K562 (cell line): ENCODE data around the gene PNCK. TPM values are rescaled to one million over a fixed set of nuclear protein-coding genes. Genes with fewer than 3 reads are reported as not detected.

Experiments used
- ATAC-seq: fragments of 200-7000 bp; cut with Tn5 transposase; 3 replicates; pipeline ENCODE4 v1.9.1; 2020; ENCODE audit warnings: moderate library complexity
- BruUV-seq: library from RNA; stranded (reverse); fragments of 400-500 nt; replicated peaks from 2 replicates; lab custom pipeline; 2021; lab: Mats Ljungman, UMichigan
- CTCF ChIA-PET: fragments of 300-600 bp; formaldehyde crosslinking; extraction: SDS; loops from one replicate; lab custom pipeline; 2021; ENCODE audit warnings: low intra/inter-chr PET ratio; lab: Yijun Ruan, JAX
- POLR2A ChIA-PET: fragments of 300-600, 350-650 bp; sonication (Branson Sonifier 250); formaldehyde crosslinking; extraction: SDS; loops from one replicate; lab custom pipeline; 2021; ENCODE audit warnings: antibody characterized with exemption, inconsistent platforms; lab: Yijun Ruan, JAX
- DNase-seq, 4 experiments: peaks; one replicate each; pipeline versions ENCODE4 v3.0.0 to v3.0.0-alpha.2; 2011 to 2018; ENCODE audit warnings: low spot score in 3 of 4, mixed read lengths in 3 of 4; ENCODE audit errors: extremely low read depth in 1 of 4
- FAIRE-seq: peaks from 2 replicates; lab custom pipeline; 2011; peaks lifted over from hg19 to GRCh38; lab: Jason Lieb, UNC
- H2AFZ ChIP-seq: 2 replicates; pipeline ENCODE4 v1.6.0; 2011; ENCODE audit warnings: low read depth, low read length, control low read depth, inconsistent platforms
- H3K27ac ChIP-seq: fragments of 200-600 bp; 3 replicates; pipeline ENCODE4 v1.8.0; 2011; ENCODE audit warnings: low read depth, mild to moderate bottlenecking, control low read depth, inconsistent platforms, low read length, moderate library complexity, mixed read lengths; ENCODE audit errors: extremely low read depth
- H3K27me3 ChIP-seq, 2 experiments: fragments of 300-600 bp in 1 of 2; 2 replicates in 1 of 2; 3 replicates in 1 of 2; pipeline versions ENCODE4 v1.6.0 to v1.8.0; 2011; ENCODE audit warnings: inconsistent platforms in 2 of 2, low read length in 2 of 2, mild to moderate bottlenecking in 1 of 2, mixed read lengths in 1 of 2, moderate library complexity in 1 of 2; ENCODE audit not compliant: control insufficient read depth in 2 of 2, insufficient read depth in 2 of 2
- H3K36me3 ChIP-seq: fragments of 300-600 bp; 3 replicates; pipeline ENCODE4 v1.8.0; 2011; ENCODE audit warnings: mild to moderate bottlenecking, low read length, inconsistent platforms; ENCODE audit not compliant: control insufficient read depth, insufficient read depth
- H3K4me1 ChIP-seq, 2 experiments: fragments of 200-600 bp in 1 of 2; replicated peaks in 1 of 2; 2 replicates in 1 of 2; 3 replicates in 1 of 2; pipeline versions ENCODE4 v1.5.1 to v1.8.0; 2011; ENCODE audit warnings: inconsistent platforms in 2 of 2, low read length in 2 of 2, mild to moderate bottlenecking in 1 of 2, mixed read lengths in 1 of 2, moderate library complexity in 1 of 2; ENCODE audit not compliant: control insufficient read depth in 2 of 2, insufficient read depth in 2 of 2
- H3K4me2 ChIP-seq: 2 replicates; pipeline ENCODE4 v1.6.1; 2011; ENCODE audit warnings: low read length, control low read depth, inconsistent platforms, mixed read lengths; ENCODE audit not compliant: insufficient read depth
- H3K4me3 ChIP-seq: fragments of 200-600 bp; sonication (generic), shearing (Covaris generic); 2 replicates; pipeline ENCODE4 v1.5.1; 2016; ENCODE audit warnings: control low read depth, inconsistent platforms
- H3K79me2 ChIP-seq: fragments of 200-600 bp; 3 replicates; pipeline ENCODE4 v1.8.0; 2011; ENCODE audit warnings: low read length, inconsistent platforms; ENCODE audit not compliant: control insufficient read depth, insufficient read depth
- H3K9ac ChIP-seq, 2 experiments: 2 replicates each; pipeline versions ENCODE4 v1.6.0 to v1.6.1; 2011; ENCODE audit warnings: low read depth in 2 of 2, low read length in 2 of 2, control low read depth in 1 of 2, inconsistent platforms in 1 of 2, mild to moderate bottlenecking in 1 of 2, mixed read lengths in 1 of 2; ENCODE audit not compliant: insufficient read depth in 1 of 2
- H3K9me1 ChIP-seq: one replicate; pipeline ENCODE4 v1.6.0; 2011; ENCODE audit warnings: inconsistent platforms, mild to moderate bottlenecking, low read length, moderate library complexity; ENCODE audit not compliant: control insufficient read depth, insufficient read depth
- H3K9me3 ChIP-seq: replicated peaks from 2 replicates; pipeline ENCODE4 v1.5.1; 2011; ENCODE audit warnings: low read depth, low read length, inconsistent platforms; ENCODE audit not compliant: control insufficient read depth, insufficient read depth
- H4K20me1 ChIP-seq: replicated peaks from 2 replicates; pipeline ENCODE4 v1.6.1; 2011; ENCODE audit warnings: low read length, inconsistent platforms, mixed read lengths; ENCODE audit not compliant: control insufficient read depth, insufficient read depth
- CBFB ChIP-seq: sonication (generic); formaldehyde crosslinking; IDR thresholded peaks from 2 replicates; pipeline ENCODE4 v1.4.0; 2020; ENCODE audit warnings: mild to moderate bottlenecking, missing genetic modification reagents
- FOXK2 ChIP-seq, 2 experiments: fragments of 450-650 bp; IDR thresholded peaks in 1 of 2; conservative IDR thresholded peaks in 1 of 2; 2 replicates each; pipeline ENCODE4 v1.6.1; 2016; ENCODE audit warnings: low read depth in 2 of 2, mild to moderate bottlenecking in 1 of 2
- ILF3 ChIP-seq: fragments of 450-650 bp; IDR thresholded peaks from 2 replicates; pipeline ENCODE4 v1.6.1; 2018; ENCODE audit warnings: antibody characterized with exemption, mild to moderate bottlenecking, moderate library complexity, borderline replicate concordance
- KHSRP ChIP-seq: fragments of 450-650 bp; IDR thresholded peaks from 2 replicates; pipeline ENCODE4 v1.6.1; 2017
- KLF6 ChIP-seq: fragments of 250-450 bp; sonication (Bioruptor Pico); IDR thresholded peaks from 2 replicates; pipeline ENCODE4 v1.4.0; 2020; ENCODE audit warnings: mild to moderate bottlenecking, moderate library complexity, borderline replicate concordance
- NCOA6 ChIP-seq: fragments of 450-650 bp; IDR thresholded peaks from 2 replicates; pipeline ENCODE4 v1.6.1; 2017; ENCODE audit warnings: mild to moderate bottlenecking
- XRCC3 ChIP-seq: fragments of 450-650 bp; IDR thresholded peaks from 2 replicates; pipeline ENCODE4 v1.6.1; 2017; ENCODE audit warnings: mild to moderate bottlenecking, moderate library complexity
- ZNF274 ChIP-seq: IDR thresholded peaks from 2 replicates; pipeline ENCODE4 v1.6.1; 2011; ENCODE audit warnings: low read depth, mild to moderate bottlenecking, low read length, moderate library complexity, borderline replicate concordance
- ZNF282 ChIP-seq: sonication (generic); formaldehyde crosslinking; IDR thresholded peaks from 2 replicates; pipeline ENCODE4 v1.8.1; 2023; ENCODE audit warnings: missing genetic modification reagents
- ZSCAN29 ChIP-seq: fragments of 450-650 bp; IDR thresholded peaks from 2 replicates; pipeline ENCODE4 v1.6.1; 2017
- WGBS: fragments of 100-300 bp; shearing (Covaris generic); methylation state at CpG from one replicate; pipeline ENCODE4 v1.1.6; 2016; ENCODE audit warnings: low coverage, mixed read lengths; ENCODE audit not compliant: insufficient coverage; ENCODE audit errors: missing lambda C conversion rate; 5-methylcytosine and 5-hydroxymethylcytosine counted together
- in situ Hi-C: fragments of 300-500 bp; cut with MboI; formaldehyde crosslinking; loops from 4 replicates; pipeline ENCODE4 v1.15.0; 2018; ENCODE audit warnings: inconsistent platforms, mixed read lengths
- intact Hi-C: fragments of 100-400 bp; cut with micrococcal nuclease; formaldehyde crosslinking; loops from 2 replicates; pipeline ENCODE4 v1.14.2; 2022
- polyA plus RNA-seq, 8 experiments: library from polyadenylated mRNA; depleted of rRNA in 4 of 8; stranded (reverse) in 5 of 8; unstranded in 3 of 8; fragments of >200 nt; fragmentation: Nextera tagmentation in 2 of 8; fragmentation: Illumina TruSeq in 1 of 8; extraction: Ambion mirVana in 2 of 8; extraction: Trizol in 1 of 8; gene quantifications; 2 replicates each; pipeline versions ENCODE4 v1.2.1 to v1.2.3, GENCODE V29; 2011 to 2014; ENCODE audit warnings: inconsistent platforms in 1 of 8, missing spikeins in 1 of 8
- total RNA-seq, 7 experiments: library from RNA; depleted of rRNA in 6 of 7; stranded (reverse); fragments of >200 nt in 6 of 7; fragmentation: Illumina TruSeq in 2 of 7; extraction: Trizol in 2 of 7; gene quantifications; 2 replicates each; pipeline versions ENCODE4 v1.2.1 to v1.2.3, GENCODE V29; 2011 to 2021; ENCODE audit warnings: low replicate concordance in 1 of 7
- TF ChIP-seq, protein P1 (sequence below): fragments of 450-650 bp; IDR thresholded peaks from 2 replicates; pipeline ENCODE4 v1.6.1; 2016
- TF ChIP-seq, protein P2 (sequence below): fragments of 200-800 bp; sonication (Bioruptor generic); IDR thresholded peaks from 2 replicates; pipeline ENCODE4 v1.6.1; 2017; ENCODE audit warnings: missing genetic modification characterization, missing compliant biosample characterization
- TF ChIP-seq, protein P3 (sequence below): sonication (generic); formaldehyde crosslinking; IDR thresholded peaks from 2 replicates; pipeline ENCODE4 v1.4.0; 2020; ENCODE audit warnings: mild to moderate bottlenecking, missing genetic modification reagents

The PNCK gene
- total and polyA plus RNA-seq, 9 of the 15 experiments (the other 6 are each of a cell fraction or from before 2014, with no cell fraction given) = 0.13 to 7.5 (median 1.2) TPM; not detected in 1

DNA sequence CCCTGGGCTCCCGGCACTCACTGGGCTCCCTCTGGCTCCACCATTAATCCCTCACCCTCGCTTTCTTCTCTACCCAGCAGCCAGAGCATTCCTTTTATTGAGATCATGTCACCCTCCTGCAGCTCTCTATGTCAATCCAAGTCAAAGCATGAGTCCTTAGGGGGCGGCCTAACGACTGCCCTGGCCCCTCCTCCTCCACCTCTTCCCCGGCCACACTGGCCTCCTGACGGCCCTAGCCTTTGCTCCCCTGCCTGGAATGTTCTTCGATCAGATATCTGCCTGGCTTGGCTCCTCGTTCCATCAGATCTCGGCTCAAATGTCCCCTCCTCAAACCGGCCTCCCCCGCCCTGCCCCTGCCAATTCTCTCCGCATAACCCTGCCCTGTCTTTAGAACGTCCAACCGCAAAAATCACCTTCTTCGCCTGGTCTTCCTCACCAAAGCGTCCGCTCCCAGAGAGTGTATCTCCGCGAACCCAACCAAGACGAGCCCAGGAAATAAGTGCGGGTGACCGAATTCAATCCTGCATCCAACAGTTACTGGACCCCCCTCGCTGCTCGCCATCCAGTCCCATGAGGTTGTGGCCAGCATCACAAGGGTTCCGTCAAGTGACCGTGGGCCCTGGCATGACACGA lies 722 bp upstream of the PNCK start (continued):
- TF ChIP-seq, protein P1, sequence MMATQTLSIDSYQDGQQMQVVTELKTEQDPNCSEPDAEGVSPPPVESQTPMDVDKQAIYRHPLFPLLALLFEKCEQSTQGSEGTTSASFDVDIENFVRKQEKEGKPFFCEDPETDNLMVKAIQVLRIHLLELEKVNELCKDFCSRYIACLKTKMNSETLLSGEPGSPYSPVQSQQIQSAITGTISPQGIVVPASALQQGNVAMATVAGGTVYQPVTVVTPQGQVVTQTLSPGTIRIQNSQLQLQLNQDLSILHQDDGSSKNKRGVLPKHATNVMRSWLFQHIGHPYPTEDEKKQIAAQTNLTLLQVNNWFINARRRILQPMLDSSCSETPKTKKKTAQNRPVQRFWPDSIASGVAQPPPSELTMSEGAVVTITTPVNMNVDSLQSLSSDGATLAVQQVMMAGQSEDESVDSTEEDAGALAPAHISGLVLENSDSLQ = 0 out of 2 replicates have a peak, but pooled peaks have one; percentile 24
- TF ChIP-seq NCOA6 = no peak
- TF ChIP-seq, all 486 proteins: peak for 2

DNA sequence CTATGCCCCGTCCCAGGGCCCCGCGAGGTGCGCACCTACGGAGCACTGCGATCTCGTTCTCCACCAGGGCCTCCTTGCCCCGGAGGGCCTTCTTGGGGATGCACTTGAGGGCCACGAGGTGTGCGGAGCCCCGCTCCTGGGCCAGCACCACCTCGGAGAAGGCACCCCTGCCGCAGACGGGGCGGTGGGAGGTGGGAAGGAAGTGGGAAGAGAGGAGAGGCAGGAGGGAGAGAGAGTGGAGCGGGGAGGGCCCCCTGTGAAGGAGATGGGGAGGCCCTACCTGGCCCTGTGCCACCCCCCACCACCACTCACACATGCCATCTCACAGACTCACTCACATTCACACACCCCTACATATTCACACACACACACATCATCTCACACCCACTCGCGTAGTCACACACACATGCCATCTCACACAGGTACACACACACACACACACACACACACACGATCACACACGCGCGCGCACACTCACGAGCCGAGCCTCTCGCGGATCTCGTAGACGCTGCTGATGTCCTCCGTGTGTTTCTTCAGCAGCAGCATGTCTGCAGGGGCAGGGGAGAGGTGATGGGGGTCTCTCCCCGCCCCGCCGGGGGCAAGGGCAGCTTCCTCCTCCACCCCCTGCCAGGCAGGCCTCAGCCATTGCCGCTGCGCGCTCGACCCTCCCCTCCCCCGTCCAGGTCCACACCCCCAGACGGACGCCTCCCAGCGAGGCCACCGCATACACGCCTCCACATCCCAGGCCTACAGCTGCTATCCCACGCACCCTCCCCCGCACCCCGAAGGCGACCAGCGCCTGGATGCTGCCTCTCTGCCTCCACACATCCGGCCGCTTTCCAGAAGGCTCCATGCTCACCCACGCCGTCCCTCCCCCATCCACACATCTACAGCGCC lies 834 bp downstream of the PNCK start:
- FAIRE-seq (peak; percentile 6), DNase-seq (peak; percentile 38 to 72 (median 58)), ATAC-seq (peak; percentile 27)
- Histone ChIP-seq H3K4me2 (peak overlapping the region; percentile 69), H3K9ac (peak overlapping the region in 1 of 2 experiments; percentile 68; a peak in 1 of 4 replicates), H3K36me3 (no peaks in the 10 kb centered on the region), H3K79me2 (no peaks in the 10 kb centered on the region; the same call in 2 of the 3 replicates), H4K20me1 (no peaks in the 10 kb centered on the region), H3K9me1 (no peaks in the 10 kb centered on the region), H2AFZ (peak overlapping the region; percentile 66), H3K27me3 (no peaks in the 10 kb centered on the region), H3K9me3 (no peaks in the 10 kb centered on the region), H3K4me3 (no peak overlapping the region; the same call in 1 of the 2 replicates), H3K27ac (peak overlapping the region; percentile 19; the same call in 1 of the 3 replicates), H3K4me1 (peaks cover 28 to 60% of the 10 kb centered on the region in 2 experiments)
- 62% methylated on average over 10 of the region's 53 CpGs for WGBS
- intact Hi-C loops = no loop called here
- POLR2A ChIA-PET = no interaction called here
- BruUV-seq = no TSS peak
- CTCF ChIA-PET = no interaction called here
- in situ Hi-C loops = no loop called here
- no peak for TF ChIP-seq KLF6 (CRISPR knock-in tag)
- no peak for TF ChIP-seq KHSRP
- no peak for TF ChIP-seq FOXK2 (conservative IDR thresholded peaks at IDR 0.05 in 1 of 2, IDR thresholded peaks at IDR 0.05 in 1 of 2; ENCODE audit: low read depth in 2 of 2)
- TF ChIP-seq ZNF274 = no peak
- TF ChIP-seq ILF3 = no peak
- no peak for TF ChIP-seq CBFB (CRISPR knock-in tag)
- no peak for TF ChIP-seq ZNF282 (CRISPR knock-in tag)
- TF ChIP-seq, protein P2, sequence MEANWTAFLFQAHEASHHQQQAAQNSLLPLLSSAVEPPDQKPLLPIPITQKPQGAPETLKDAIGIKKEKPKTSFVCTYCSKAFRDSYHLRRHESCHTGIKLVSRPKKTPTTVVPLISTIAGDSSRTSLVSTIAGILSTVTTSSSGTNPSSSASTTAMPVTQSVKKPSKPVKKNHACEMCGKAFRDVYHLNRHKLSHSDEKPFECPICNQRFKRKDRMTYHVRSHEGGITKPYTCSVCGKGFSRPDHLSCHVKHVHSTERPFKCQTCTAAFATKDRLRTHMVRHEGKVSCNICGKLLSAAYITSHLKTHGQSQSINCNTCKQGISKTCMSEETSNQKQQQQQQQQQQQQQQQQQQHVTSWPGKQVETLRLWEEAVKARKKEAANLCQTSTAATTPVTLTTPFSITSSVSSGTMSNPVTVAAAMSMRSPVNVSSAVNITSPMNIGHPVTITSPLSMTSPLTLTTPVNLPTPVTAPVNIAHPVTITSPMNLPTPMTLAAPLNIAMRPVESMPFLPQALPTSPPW (CRISPR knock-in tag) = peak; percentile 36; the same call in 1 of the 2 replicates
- TF ChIP-seq, protein P3, sequence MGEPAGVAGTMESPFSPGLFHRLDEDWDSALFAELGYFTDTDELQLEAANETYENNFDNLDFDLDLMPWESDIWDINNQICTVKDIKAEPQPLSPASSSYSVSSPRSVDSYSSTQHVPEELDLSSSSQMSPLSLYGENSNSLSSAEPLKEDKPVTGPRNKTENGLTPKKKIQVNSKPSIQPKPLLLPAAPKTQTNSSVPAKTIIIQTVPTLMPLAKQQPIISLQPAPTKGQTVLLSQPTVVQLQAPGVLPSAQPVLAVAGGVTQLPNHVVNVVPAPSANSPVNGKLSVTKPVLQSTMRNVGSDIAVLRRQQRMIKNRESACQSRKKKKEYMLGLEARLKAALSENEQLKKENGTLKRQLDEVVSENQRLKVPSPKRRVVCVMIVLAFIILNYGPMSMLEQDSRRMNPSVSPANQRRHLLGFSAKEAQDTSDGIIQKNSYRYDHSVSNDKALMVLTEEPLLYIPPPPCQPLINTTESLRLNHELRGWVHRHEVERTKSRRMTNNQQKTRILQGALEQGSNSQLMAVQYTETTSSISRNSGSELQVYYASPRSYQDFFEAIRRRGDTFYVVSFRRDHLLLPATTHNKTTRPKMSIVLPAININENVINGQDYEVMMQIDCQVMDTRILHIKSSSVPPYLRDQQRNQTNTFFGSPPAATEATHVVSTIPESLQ (CRISPR knock-in tag) = no peak
- no peak for TF ChIP-seq XRCC3
- TF ChIP-seq ZSCAN29 = no peak
